Colon (tissue), 2 donors: ENCODE data around the gene ASPSCR1.

Experiments
- FAIRE-seq: peaks from 2 replicates; lab custom pipeline; 2012; peaks lifted over from hg19 to GRCh38; lab: Jason Lieb, UNC
- donor health status: control.
- donor health status: control.

Gene ASPSCR1

DNA sequence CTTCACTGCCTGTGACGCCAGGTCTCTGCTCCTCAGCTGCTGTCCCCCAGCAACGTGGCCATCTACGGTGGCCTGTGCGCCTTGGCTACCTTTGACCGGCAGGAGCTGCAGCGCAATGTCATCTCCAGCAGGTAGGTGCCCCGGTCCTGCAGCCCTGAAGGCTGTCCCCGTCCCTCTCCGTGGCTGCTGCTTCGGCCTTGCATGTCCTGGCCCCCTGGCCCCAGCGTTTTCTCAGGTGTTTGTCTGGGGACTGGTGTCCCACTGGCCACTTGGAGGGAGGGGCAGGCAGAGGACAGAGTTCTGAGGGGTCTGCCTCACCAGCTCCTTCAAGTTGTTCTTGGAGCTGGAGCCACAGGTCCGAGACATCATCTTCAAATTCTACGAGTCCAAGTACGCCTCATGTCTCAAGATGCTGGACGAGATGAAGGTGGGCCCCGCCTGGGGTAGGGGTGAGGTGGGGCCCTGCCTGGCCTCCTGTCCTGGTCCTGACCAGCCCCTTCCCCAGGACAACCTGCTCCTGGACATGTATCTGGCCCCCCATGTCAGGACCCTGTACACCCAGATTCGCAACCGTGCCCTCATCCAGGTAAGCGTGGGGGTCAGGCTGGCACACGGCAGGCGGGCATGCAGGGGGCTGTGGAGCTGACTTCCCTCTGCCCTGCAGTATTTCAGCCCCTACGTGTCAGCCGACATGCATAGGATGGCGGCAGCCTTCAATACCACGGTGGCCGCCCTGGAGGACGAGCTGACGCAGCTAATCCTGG is 78.7 kb downstream of the ASPSCR1 start:
- no peak for FAIRE-seq

- no peak for FAIRE-seq
Observed at GRCh38 chr17:82056729-82057621, 79.5 kb downstream of the ASPSCR1 start.

GRCh38 chr17:82058230-82058854 is 80.9 kb downstream of the ASPSCR1 start:
- no peak for FAIRE-seq

DNA sequence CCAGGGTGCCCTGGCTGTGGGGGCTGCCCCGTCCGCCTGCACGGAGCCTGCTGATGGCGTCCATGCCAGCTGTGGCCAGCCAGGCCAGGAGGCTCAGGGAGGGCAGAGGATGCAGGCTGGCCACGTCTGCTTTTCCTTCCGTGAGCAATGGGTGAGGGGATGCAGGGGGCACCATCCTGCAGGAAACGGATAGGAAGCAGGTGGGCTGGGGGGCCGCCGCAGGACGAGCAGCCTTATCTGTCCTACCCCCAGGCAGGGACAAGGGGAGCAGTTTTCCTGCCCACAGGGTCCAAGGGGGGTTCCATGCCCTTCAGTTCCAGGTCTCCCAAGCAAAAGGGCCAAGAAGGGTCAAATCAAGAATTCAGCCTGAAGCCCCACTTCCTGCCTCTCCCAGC is 81.4 kb downstream of the ASPSCR1 start:
- FAIRE-seq: no peak

DNA sequence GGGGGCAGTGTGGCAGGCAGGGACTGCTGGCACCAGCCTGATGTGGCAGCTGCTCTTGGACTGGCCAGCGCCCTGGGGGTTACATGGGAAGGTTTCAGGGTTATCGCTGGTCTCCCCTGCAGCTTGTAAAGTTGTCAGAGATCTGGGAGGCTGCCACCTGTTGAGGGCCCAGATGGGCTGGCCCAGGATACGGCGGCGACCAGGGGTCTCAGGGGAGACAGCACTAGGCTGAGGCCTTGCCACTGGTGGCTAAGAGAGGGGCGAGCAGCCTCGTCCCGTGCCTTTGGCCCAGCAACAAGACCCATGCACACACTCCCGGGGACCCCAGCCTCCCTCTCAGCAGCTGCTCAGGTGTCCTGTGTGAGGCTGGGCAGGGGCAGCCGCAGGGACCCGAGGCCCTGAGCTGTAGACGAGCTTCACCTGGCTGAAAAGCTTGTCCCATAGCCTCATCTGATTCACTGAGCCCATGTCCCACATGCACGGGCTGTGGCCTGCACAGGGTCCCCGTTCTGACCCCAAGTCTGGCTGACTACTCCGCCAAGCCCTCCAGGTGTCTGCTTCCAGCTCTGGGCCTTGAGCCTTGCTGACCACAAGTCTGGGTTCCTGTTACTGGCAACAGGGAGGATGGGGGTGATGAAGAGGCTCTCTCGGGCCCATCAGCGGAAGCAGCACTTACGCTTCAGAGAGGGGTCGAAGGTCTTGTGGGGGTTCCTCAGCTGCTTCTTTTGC is 82.0 kb downstream of the ASPSCR1 start:
- FAIRE-seq: no peak

GRCh38 chr17:82060001-82060380 is 82.6 kb downstream of the ASPSCR1 start:
- FAIRE-seq: no peak

GRCh38 chr17:82060614-82061013 is 83.2 kb downstream of the ASPSCR1 start:
- no peak for FAIRE-seq

DNA sequence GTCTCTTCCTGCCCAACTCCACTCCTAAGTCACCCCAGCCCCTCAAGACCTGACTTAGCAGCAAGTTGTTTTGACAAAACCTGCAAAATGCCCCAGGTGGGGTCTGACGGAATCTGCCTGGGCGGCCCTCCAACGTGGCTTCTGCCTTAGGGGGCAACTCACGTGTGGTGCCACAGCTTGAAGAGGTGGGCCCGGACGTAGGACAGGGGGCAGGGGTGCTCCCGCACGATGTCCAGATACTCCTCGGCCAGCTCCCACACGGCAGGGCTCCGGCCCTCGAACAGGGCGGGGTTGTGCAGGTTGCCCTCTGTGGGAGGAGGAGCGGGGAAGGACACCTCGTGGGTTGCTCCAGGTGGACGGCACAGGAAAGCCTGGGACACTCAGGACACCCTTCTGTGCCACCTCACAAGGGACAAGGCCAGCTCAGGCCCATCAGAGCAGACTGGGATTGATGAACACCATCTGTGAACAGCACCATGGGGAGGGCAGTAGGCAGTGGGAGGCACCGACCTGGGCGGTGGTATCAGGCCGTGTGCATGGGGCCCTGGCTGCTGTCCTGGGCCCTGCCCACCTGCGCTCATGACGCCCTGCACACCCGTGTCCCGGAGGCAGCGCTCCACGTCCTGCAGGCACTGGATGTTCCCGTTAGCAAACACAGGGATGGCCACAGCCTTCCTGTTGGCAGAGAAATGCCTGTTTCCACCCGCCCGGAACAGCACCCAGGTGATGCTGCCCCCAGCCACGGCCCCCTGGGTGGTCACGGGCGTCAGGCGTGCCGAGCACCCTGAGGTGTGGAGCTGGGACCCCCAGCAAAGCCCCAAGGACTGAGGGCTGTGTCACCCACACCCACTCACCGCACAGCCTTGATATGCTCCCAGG is 83.9 kb downstream of the ASPSCR1 start:
- no peak for FAIRE-seq

DNA sequence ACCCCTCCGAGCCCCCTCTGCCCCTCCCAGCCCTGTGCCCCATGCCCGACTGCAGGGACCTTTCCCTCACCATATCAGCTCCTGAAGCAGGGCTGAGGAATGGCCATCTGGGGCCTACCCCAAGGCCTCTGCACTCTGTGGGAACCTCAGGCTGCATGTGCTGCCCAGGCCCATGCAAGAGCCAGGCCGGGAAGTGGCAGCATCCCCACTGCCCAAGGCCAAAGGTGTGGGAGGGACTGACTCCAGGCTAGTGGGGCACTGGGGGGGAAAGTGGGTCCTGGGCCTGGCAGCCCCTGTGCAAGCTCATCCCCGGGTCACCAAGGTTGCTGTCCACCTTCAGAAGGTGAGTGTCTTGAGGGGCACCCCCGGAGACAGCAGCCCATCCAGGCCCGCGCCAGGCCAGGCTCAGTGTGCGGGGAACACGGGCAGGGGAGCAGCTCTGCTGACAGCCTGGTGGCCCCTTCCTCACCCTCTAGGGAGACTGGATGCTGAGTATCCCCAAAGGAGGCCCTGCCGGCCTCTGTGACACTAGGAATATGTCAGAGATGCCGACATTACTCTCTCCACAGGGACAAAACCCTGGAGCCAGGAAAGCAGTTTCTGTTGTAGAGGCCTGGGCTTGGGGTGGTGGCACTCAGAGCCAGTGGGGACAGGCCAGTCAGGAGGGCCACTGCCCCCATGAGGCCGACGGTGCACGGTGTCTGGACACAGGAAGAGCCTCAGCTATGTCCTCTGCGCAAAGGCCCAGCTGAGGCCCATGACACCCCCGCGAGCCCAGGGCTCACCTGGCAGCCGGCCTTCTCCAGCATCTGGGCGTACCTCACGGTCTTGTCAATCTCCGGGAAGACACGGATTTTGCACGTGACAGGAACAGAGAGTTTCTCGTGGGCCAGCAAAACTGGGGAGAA is 84.9 kb downstream of the ASPSCR1 start:
- FAIRE-seq: no peak

- no peak for FAIRE-seq
Observed at GRCh38 chr17:82062984-82063368, 85.5 kb downstream of the ASPSCR1 start.

- FAIRE-seq: no peak
Observed at GRCh38 chr17:82063424-82064415, 86.3 kb downstream of the ASPSCR1 start.

DNA sequence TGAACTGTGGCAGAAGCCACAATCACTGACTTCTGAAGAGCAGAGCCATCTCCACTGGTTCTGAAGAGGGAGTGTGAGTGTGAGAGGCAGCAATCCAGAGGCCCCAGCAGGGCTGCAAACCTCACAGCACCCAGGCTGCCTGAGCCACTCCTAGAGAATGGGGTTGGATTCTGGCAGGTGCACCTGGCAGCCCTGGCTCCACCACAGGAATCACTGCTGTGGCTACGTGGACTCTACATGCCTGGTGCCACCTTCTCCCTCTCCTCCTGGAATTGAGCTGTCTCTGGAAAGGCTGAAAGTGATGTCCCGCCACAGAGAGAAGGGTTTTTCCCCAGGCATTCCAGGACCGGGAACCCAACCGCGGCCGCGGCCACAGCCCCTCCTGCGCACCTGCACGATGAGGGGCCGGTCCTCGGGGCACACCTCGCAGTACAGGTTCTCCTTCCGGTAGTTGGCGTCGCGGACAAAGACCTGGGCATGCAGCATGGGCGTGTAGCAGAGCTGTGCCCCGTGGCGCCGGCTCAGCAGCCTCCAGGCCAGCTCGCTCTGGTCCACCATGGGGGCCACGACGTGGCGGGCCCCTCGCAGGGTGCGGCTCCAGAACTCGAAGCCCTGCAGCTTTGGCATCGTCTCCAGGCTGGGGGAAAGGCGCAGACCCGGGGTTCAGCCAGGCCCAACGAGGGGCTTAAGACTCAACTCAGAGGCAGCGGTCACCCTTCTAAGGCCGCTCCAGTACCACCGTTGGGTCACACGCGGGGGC is 87.2 kb downstream of the ASPSCR1 start:
- no peak for FAIRE-seq

DNA sequence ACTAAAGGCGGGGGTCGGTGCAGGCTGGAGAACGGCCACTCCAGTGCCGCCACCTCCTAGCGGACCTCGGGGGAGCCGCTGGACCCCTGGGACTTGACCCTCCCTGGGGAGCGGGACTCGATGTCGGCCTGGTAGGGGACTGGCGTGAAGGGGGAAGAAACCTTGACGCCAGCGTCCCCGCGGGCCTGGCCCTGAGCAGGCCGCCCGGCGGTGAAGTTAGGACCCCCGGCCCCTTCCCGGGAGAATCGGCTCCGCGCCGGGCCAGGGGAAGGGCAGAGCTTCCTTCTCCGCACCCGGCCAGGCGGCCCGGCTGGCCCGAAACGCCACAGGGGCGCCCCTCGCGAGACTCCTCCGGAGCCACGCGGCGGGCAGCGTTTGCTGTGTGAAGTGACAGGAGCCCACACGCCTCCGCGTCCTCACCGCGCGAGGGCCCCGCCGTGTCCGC is 87.8 kb downstream of the ASPSCR1 start:
- no peak for FAIRE-seq

DNA sequence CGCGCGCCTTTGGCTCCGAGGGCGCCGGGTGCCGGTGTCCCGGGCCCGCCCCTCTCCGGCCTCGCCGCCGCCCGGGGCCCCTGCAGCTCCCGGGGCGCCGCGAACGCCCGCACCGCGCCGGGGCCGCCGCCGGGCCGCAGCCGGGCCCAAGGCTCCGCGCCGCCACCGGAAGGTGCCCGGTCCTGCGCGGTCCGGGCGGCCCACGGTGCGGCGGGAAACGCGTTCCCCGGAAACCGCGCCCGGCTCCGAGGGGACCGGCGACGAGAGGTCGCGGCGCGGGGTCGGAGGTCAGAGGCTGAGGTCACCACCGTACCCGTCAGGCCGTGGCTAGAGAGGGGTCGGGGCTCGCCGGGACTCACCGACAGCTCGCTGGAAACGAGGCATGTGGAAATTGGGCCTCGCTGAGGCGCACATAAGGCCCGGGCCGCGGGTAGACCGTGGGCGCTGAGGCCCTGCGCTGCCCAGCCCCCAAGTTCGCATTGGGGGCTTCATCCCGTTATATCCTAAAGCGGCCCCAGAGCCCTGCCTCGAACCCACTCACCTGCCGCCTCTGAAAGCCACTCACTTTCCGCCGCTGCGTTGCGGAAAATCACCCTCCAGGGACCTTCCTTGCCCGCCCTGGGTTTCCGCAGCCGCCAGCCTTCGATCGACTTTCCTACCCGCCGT is 88.3 kb downstream of the ASPSCR1 start, which contains the start of gene DUS1L:
Gene DUS1L (minus strand): TSS at position 167 of the 666 bp plus-strand sequence. CDS start 745 bp downstream, outside the sequence.
- no peak for FAIRE-seq
